KMS-11 (cell line): ENCODE results near the gene UBE4A.
"Not testable (repeated sequence)": the region's sequence is repeated elsewhere in the genome, so short reads cannot be mapped to it uniquely, and the experiment has no call there.

Source experiments
- H2AFZ ChIP-seq: fragments of 200-600 bp; sonication (generic); 2 replicates; pipeline ENCODE4 v1.6.1; 2016; ENCODE audit warnings: antibody characterized with exemption, mixed run types, low read depth
- H3K27ac ChIP-seq: fragments of 200-600 bp; sonication (generic); 2 replicates; pipeline ENCODE4 v1.6.1; 2016; ENCODE audit warnings: mild to moderate bottlenecking, mixed run types
- H3K27me3 ChIP-seq: fragments of 200-600 bp; sonication (generic); 2 replicates; pipeline ENCODE4 v1.6.1; 2017; ENCODE audit warnings: mild to moderate bottlenecking, low read depth, mixed run types, moderate library complexity; ENCODE audit not compliant: insufficient read depth
- H3K36me3 ChIP-seq: fragments of 200-600 bp; sonication (generic); 2 replicates; pipeline ENCODE4 v1.6.1; 2017; ENCODE audit warnings: mild to moderate bottlenecking, mixed run types; ENCODE audit not compliant: insufficient read depth
- H3K4me1 ChIP-seq: fragments of 200-600 bp; sonication (generic); 2 replicates; pipeline ENCODE4 v1.6.1; 2016; ENCODE audit warnings: mild to moderate bottlenecking, low read depth, mixed run types; ENCODE audit not compliant: poor library complexity, severe bottlenecking
- H3K4me2 ChIP-seq: fragments of 200-600 bp; sonication (generic); 2 replicates; pipeline ENCODE4 v1.7.0; 2016; ENCODE audit warnings: mild to moderate bottlenecking, mixed run types
- H3K4me3 ChIP-seq: fragments of 200-600 bp; sonication (generic); IDR thresholded peaks from 2 replicates; pipeline ENCODE4 v1.6.1; 2017; ENCODE audit warnings: low read depth, low read length, mixed read lengths; ENCODE audit not compliant: insufficient read depth
- H3K79me2 ChIP-seq: fragments of 200-600 bp; sonication (generic); 2 replicates; pipeline ENCODE4 v1.6.1; 2016; ENCODE audit warnings: low read depth, mixed run types; ENCODE audit not compliant: insufficient read depth
- H3K9ac ChIP-seq: fragments of 200-600 bp; sonication (generic); 2 replicates; pipeline ENCODE4 v1.6.1; 2016; ENCODE audit warnings: mild to moderate bottlenecking, mixed run types
- H4K20me1 ChIP-seq: fragments of 200-600 bp; sonication (generic); 2 replicates; pipeline ENCODE4 v1.6.1; 2016; ENCODE audit warnings: mild to moderate bottlenecking, mixed run types; ENCODE audit not compliant: insufficient read depth
- CTCF ChIP-seq: fragments of 200-600 bp; sonication (generic); conservative IDR thresholded peaks from 2 replicates; pipeline ENCODE4 v1.6.1; 2017; ENCODE audit warnings: low read depth, mild to moderate bottlenecking, antibody characterized with exemption, low read length, moderate library complexity, mixed read lengths

The UBE4A gene

DNA sequence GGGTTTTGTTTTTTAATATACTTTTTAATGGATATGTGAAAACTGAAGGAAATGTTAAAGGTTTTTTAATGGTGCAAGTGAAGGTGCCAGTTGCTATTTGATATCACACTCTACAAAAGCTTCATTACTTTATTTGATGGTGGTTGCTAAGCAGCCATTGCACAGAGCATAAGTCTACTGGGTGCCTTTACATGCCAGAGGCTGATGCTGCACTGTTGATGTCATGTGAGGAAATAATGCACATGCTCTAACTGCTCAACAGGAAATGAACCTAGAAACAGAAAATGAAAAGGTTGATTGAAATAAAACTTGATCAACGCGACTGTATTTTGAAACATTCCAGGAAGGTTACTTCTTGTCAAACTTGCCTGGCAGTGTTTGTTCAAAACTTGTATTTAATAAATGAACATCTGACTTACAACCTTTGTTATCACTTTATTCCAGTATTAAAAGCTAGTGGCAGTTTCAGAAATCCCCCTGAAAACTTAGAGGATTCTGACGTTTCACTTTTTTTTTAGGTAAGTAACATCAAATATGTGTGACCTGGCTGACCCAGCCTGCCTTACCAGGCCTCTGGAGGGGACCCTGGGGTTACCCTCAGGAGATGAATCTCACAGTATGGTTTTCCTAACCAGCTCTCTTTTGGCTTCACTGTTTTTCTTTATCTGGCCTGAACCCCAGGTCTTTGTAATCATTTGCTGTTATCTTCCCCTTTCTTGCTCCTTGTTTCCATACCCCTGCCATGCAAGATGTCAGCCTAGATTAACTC is 39.6 kb downstream of the UBE4A start:
- no peaks in the 10 kb centered on the region for H3K27me3 ChIP-seq
- peaks cover 56% of the 10 kb centered on the region for H3K4me1 ChIP-seq
- no peak overlapping the region for H3K4me2 ChIP-seq
- H3K9ac ChIP-seq, result no peak overlapping the region
- TF ChIP-seq CTCF, result no peak
- no peak overlapping the region for H3K27ac ChIP-seq
- H3K79me2 ChIP-seq, result peaks cover 26% of the 10 kb centered on the region
- H3K4me3 ChIP-seq, result no peak overlapping the region
- H2AFZ ChIP-seq, result no peak overlapping the region
- H3K36me3 ChIP-seq, result no peaks in the 10 kb centered on the region
- H4K20me1 ChIP-seq, result no peaks in the 10 kb centered on the region

DNA sequence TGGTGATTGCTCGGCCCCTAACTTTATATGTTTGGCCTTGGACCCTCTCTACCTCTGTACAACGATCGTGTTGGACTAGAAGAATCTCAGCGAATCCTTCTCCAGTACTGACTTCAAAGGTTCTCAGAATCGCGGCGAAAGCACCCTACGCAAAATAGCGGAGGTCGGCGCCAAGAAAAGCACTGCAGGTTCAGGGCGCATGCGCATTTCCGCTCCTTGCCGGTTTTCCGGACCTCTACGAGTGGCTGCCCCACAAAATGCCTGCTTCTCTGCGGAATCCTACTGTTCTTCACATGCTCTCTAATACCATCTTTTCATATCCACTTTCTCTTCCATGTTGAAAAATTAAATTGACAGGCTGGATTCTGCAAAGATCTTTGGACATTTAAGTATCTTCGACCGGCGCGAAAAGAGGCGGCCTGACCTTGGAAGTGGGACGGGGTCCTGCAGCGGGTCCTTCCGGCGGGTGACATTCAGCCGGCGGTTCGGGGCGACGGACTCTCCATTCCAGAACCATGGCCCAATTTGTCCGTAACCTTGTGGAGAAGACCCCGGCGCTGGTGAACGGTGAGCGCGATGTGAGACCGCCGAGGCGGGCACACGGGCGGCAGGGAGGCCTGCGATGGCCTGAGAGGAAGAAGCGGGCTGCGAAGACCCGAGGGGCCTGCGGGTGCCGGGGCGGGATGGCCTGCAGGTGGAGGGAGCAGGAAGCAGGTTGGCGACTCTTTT is 41.9 kb downstream of the UBE4A start, which contains the start of gene ATP5MG:
Gene ATP5MG, plus strand, starts transcription at position 456 of the 729 bp plus-strand sequence. Its CDS starts 60 bp downstream, at position 516.
- peak within 1 kb of the TSS; percentile 70 for H3K9ac ChIP-seq
- H3K27me3 ChIP-seq, result no peaks in the 10 kb centered on the region
- H4K20me1 ChIP-seq, result no peaks in the 10 kb centered on the region
- H3K4me3 ChIP-seq, result no peak within 1 kb of the TSS
- TF ChIP-seq CTCF, result no peak
- peak within 1 kb of the TSS; percentile 77 for H2AFZ ChIP-seq
- H3K79me2 ChIP-seq, result peaks cover 48% of the 10 kb centered on the region
- peaks cover 50% of the 10 kb centered on the region for H3K4me1 ChIP-seq
- peak within 1 kb of the TSS; percentile 69 for H3K4me2 ChIP-seq
- H3K36me3 ChIP-seq, result no peaks in the 10 kb centered on the region
- H3K27ac ChIP-seq, result peak within 1 kb of the TSS; percentile 80

DNA sequence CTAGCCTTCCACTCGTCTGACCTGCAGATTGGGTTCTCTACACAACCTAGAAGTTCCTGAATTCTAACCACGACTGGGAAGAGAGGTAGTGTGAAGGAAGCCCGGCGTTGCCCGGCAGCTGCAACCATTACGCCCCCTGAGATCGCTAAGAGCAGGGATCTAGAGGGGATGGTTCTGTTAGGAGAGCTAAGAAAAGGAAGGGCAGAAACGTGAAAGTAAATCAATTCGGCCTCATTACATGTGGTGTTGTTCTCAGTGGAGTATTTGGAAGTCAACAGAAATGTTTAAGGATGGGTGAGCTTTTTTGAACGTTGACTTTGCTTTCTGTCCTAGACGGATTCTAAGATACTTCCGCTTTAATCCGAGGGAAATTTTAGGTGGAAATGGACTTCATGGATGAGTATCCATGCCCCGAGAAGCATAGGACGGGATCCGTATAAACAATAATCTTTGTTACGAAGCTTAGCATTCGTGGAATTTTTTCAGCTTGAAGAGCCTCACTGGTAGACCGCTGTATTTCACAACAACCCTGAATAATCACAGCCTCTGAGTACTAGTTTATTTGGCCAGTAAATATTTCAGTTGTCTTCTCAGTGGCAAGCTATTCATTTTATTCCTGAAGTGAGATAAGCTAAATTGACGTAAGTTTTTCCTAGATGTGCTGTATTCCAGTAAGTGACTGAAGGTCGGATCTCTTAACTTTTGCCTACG is 42.6 kb downstream of the UBE4A start:
- no peaks in the 10 kb centered on the region for H3K27me3 ChIP-seq
- H3K4me3 ChIP-seq, result no peak overlapping the region
- peaks cover 55% of the 10 kb centered on the region for H3K79me2 ChIP-seq
- TF ChIP-seq CTCF, result no peak
- peak overlapping the region; percentile 80; the same call in 1 of the 2 replicates for H3K27ac ChIP-seq
- no peaks in the 10 kb centered on the region for H3K36me3 ChIP-seq
- H2AFZ ChIP-seq, result peak overlapping the region; percentile 77; the same call in 1 of the 2 replicates
- H3K4me1 ChIP-seq, result peaks cover 43% of the 10 kb centered on the region
- H4K20me1 ChIP-seq, result no peaks in the 10 kb centered on the region
- H3K4me2 ChIP-seq, result peak overlapping the region; percentile 69
- H3K9ac ChIP-seq, result peak overlapping the region; percentile 70

GRCh38 chr11:118402594-118402993 is 43.2 kb downstream of the UBE4A start:
- Histone ChIP-seq H3K4me1 (peaks cover 37% of the 10 kb centered on the region), H3K4me2 (peak overlapping the region; percentile 69), H3K79me2 (peaks cover 60% of the 10 kb centered on the region), H3K9ac (peak overlapping the region; percentile 70; the same call in 1 of the 2 replicates)
- not testable (repeated sequence) for H4K20me1 ChIP-seq, H2AFZ ChIP-seq, H3K4me3 ChIP-seq, H3K27ac ChIP-seq, H3K27me3 ChIP-seq, H3K36me3 ChIP-seq
